Esophagus squamous epithelium (tissue), 4 donors: ENCODE data around the gene UVRAG.

Source experiments
- POLR2A ChIP-seq, 4 donors: fragments of 450-650 bp; IDR thresholded peaks; one replicate each; pipeline ENCODE4 v1.6.1; 2017; ENCODE audit warnings: antibody characterized with exemption in 4 of 4, mild to moderate bottlenecking in 4 of 4, moderate library complexity in 3 of 4
- TF ChIP-seq, protein P1 (sequence below), 6 experiments: fragments of 450-650 bp in 4 of 6; fragments of 200-600 bp in 2 of 6; sonication (generic) in 2 of 6; IDR thresholded peaks; one replicate each; pipeline ENCODE4 v1.5.1; 2016 to 2019; ENCODE audit warnings: antibody characterized with exemption in 6 of 6, mild to moderate bottlenecking in 4 of 6, moderate library complexity in 4 of 6

DNA sequence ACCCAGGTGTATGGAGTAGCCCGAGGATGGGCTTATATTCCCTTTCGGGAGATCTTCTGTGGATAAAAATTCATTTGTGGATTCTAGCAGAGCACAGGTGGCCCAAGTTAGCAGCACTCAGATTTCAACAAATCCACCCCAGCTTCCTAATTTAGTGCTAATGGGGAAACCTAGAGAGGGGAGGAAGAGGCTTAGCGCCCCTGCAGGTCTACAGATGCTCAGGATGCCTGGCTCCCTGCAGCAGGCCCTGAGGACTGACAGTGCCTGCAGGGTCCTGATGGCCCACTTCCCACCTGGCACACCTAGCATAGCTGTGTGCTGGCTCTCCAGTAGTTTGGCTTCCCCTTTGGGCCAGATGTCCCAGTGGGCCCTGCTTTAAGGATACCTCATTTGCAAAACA lies 40.0 kb upstream of the UVRAG start:
- TF ChIP-seq, protein P1, sequence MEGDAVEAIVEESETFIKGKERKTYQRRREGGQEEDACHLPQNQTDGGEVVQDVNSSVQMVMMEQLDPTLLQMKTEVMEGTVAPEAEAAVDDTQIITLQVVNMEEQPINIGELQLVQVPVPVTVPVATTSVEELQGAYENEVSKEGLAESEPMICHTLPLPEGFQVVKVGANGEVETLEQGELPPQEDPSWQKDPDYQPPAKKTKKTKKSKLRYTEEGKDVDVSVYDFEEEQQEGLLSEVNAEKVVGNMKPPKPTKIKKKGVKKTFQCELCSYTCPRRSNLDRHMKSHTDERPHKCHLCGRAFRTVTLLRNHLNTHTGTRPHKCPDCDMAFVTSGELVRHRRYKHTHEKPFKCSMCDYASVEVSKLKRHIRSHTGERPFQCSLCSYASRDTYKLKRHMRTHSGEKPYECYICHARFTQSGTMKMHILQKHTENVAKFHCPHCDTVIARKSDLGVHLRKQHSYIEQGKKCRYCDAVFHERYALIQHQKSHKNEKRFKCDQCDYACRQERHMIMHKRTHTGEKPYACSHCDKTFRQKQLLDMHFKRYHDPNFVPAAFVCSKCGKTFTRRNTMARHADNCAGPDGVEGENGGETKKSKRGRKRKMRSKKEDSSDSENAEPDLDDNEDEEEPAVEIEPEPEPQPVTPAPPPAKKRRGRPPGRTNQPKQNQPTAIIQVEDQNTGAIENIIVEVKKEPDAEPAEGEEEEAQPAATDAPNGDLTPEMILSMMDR (IDR thresholded peaks at IDR 0.05), result no peak
- no peak for TF ChIP-seq POLR2A (IDR thresholded peaks at IDR 0.05)
